ENCODE measurements around the gene APAF1.

Gene APAF1

GRCh38 chr12:98699586-98699985 is 54.5 kb downstream of the APAF1 start:
- Histone ChIP-seq H3K36me3 (peaks cover 86% of the 10 kb centered on the region), H3K9me3 (no peaks in the 10 kb centered on the region), H3K27me3 (no peaks in the 10 kb centered on the region), H3K27ac (peak overlapping the region; percentile 73), H3K4me1 (ENCODE audit: control insufficient read depth in 1 of 2, insufficient read depth in 1 of 2, low read depth in 1 of 2, low read length in 1 of 2) (peaks cover 37 to 39% of the 10 kb centered on the region in 2 experiments), H3K4me3 (ENCODE audit: low read depth in 1 of 2, low read length in 1 of 2) (peak overlapping the region in 1 of 2 experiments; percentile 12)
- no peak for TF ChIP-seq CTCF (IDR thresholded peaks at IDR 0.05)

GRCh38 chr12:98701166-98701565 is 56.1 kb downstream of the APAF1 start:
- peaks cover 37 to 39% of the 10 kb centered on the region in 2 experiments for H3K4me1 ChIP-seq (ENCODE audit: control insufficient read depth in 1 of 2, insufficient read depth in 1 of 2, low read depth in 1 of 2, low read length in 1 of 2)
- H3K9me3 ChIP-seq, result no peaks in the 10 kb centered on the region
- H3K36me3 ChIP-seq, result peaks cover 89% of the 10 kb centered on the region
- TF ChIP-seq CTCF (IDR thresholded peaks at IDR 0.05), result no peak
- peak overlapping the region; percentile 43 for H3K27ac ChIP-seq
- no peaks in the 10 kb centered on the region for H3K27me3 ChIP-seq
- H3K4me3 ChIP-seq (ENCODE audit: low read depth in 1 of 2, low read length in 1 of 2), result no peak overlapping the region

- Histone ChIP-seq H3K4me1 (ENCODE audit: control insufficient read depth in 1 of 2, insufficient read depth in 1 of 2, low read depth in 1 of 2, low read length in 1 of 2) (no peaks in the 10 kb centered on the region), H3K9me3 (no peaks in the 10 kb centered on the region), H3K27me3 (no peaks in the 10 kb centered on the region), H3K36me3 (peaks cover 100% of the 10 kb centered on the region), H3K27ac (no peak overlapping the region), H3K4me3 (ENCODE audit: low read depth in 1 of 2, low read length in 1 of 2) (no peak overlapping the region)
- TF ChIP-seq CTCF (IDR thresholded peaks at IDR 0.05), result no peak
Observed at GRCh38 chr12:98709022-98709421, 63.9 kb downstream of the APAF1 start.

GRCh38 chr12:98714426-98714825 is 69.3 kb downstream of the APAF1 start:
- no peak for TF ChIP-seq CTCF (IDR thresholded peaks at IDR 0.05)
- Histone ChIP-seq H3K36me3 (peaks cover 96% of the 10 kb centered on the region), H3K4me1 (ENCODE audit: control insufficient read depth in 1 of 2, insufficient read depth in 1 of 2, low read depth in 1 of 2, low read length in 1 of 2) (no peaks in the 10 kb centered on the region), H3K4me3 (ENCODE audit: low read depth in 1 of 2, low read length in 1 of 2) (no peak overlapping the region), H3K27me3 (no peaks in the 10 kb centered on the region), H3K27ac (no peak overlapping the region), H3K9me3 (no peaks in the 10 kb centered on the region)

- H3K9me3 ChIP-seq, result no peaks in the 10 kb centered on the region
- H3K4me1 ChIP-seq (ENCODE audit: control insufficient read depth in 1 of 2, insufficient read depth in 1 of 2, low read depth in 1 of 2, low read length in 1 of 2), result no peaks in the 10 kb centered on the region
- H3K27me3 ChIP-seq, result no peaks in the 10 kb centered on the region
- H3K27ac ChIP-seq, result peak overlapping the region; percentile 18
- peaks cover 97% of the 10 kb centered on the region for H3K36me3 ChIP-seq
- H3K4me3 ChIP-seq (ENCODE audit: low read depth in 1 of 2, low read length in 1 of 2), result no peak overlapping the region
- no peak for TF ChIP-seq CTCF (IDR thresholded peaks at IDR 0.05)
Observed at GRCh38 chr12:98719515-98720504, 74.7 kb downstream of the APAF1 start.
